ENCODE measurements around the gene SLC5A11. TPM values are rescaled to one million over a fixed set of nuclear protein-coding genes. Genes with fewer than 3 reads are reported as not detected.
"Not testable (repeated sequence)": the region's sequence is repeated elsewhere in the genome, so short reads cannot be mapped to it uniquely, and the experiment has no call there.

SLC5A11 gene
- total RNA-seq, 2 donors from 2014 or later: not detected

DNA sequence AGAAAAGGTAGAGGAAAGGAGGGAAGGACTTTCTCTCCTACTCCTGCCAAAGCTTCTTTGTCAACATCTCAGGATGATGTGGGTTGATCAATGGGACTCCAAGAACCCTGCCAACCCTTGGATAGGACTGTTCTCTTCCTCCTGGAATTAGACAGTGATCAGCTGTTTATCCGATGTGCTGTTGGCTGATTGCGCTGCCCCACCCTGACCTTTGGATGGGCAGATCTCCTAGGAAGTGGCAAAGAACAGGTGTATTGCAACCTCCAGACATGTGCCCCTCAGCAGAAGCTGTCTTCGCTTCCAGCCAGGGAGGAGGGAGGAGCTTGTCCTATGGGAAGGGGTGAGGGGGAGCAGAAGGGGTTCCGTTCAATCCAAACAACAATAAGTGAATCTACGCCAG is 30.5 kb downstream of the SLC5A11 start:
- no peak overlapping the region for H3K27ac Mint-ChIP-seq
- no peaks in the 10 kb centered on the region for H3K36me3 Mint-ChIP-seq
- no peak for DNase-seq (ENCODE audit: low spot score in 2 of 2)
- no peak for ATAC-seq
- H3K9me3 Mint-ChIP-seq: no peaks in the 10 kb centered on the region

DNA sequence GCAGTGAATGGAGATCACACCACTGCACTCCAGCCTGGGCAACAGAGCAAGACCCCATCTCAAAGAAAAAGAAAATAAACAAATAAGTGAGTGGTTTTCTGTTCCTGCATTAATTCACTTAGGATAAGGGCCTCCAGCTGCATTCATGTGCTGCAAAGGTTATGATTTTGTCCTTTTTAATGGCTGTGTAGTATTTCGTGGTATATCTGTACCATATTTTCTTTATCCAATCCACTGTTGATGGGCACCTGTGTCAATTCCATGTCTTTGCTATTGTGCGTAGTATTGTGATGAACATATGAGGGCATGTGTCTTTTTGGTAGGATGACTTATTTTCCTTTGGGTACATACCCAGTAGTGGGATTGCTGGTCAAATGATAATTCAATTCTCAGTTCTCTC is 33.9 kb downstream of the SLC5A11 start:
- no peak overlapping the region for H3K27ac Mint-ChIP-seq
- no peaks in the 10 kb centered on the region for H3K9me3 Mint-ChIP-seq
- H3K36me3 Mint-ChIP-seq: no peaks in the 10 kb centered on the region
- DNase-seq (ENCODE audit: low spot score in 2 of 2): no peak
- no peak for ATAC-seq

DNA sequence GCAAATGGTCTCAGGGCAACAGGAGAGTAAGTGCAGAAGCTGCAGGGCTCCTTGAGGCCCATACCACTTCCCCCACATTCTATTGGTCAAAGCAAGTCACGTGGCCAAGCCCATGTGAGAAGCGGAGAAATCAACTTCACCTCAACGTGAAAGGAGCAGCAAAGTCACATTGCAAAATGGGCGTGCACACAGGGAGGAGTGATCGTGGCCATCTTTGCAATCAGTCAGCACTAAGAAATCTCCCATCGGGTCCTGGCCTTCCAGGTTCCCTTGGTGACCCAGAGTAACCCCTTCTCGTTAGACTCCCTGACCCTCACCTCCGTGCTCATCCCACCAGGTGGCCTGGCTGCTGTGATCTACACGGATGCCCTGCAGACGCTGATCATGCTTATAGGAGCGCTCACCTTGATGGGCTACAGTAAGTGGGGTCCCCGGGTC is 38.0 kb downstream of the SLC5A11 start:
- no peaks in the 10 kb centered on the region for H3K9me3 Mint-ChIP-seq
- no peak for ATAC-seq
- H3K27ac Mint-ChIP-seq: no peak overlapping the region
- DNase-seq (ENCODE audit: low spot score in 2 of 2): no peak
- H3K36me3 Mint-ChIP-seq: no peaks in the 10 kb centered on the region

DNA sequence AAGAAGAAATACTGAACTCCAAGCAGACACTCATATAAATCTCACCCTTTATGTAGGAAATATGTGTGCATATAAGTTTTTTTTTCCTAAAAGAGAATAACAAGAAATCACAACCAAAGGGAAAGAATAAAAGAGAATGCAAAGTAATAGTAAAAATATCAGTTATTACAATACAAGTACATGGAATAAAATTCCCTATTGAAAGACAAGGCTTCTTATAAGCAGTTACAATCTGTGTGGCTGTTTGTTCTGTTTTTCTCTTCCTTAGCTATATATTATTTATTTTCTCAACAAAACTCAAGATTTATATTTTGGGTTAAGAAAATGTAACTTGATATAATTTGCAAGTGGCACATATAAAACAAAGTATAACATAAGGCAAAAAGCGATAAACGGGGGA is 41.7 kb downstream of the SLC5A11 start:
- no peak for DNase-seq (ENCODE audit: low spot score in 2 of 2)
- ATAC-seq: no peak
- H3K9me3 Mint-ChIP-seq: no peaks in the 10 kb centered on the region
- H3K36me3 Mint-ChIP-seq: no peaks in the 10 kb centered on the region
- H3K27ac Mint-ChIP-seq: no peak overlapping the region

DNA sequence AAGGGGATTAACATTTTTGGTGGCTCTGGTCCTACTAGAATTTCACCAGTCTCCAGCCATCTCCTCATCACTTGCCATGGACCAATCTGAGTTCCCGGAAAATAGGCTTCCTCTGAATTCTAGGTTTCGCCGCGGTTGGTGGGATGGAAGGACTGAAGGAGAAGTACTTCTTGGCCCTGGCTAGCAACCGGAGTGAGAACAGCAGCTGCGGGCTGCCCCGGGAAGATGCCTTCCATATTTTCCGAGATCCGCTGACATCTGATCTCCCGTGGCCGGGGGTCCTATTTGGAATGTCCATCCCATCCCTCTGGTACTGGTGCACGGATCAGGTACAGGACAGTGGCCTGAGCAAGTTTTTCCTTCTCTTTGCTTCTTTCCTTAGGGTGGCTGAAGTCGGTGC is 45.0 kb downstream of the SLC5A11 start:
- H3K36me3 Mint-ChIP-seq: no peaks in the 10 kb centered on the region
- ATAC-seq: no peak
- H3K9me3 Mint-ChIP-seq: no peaks in the 10 kb centered on the region
- no peak overlapping the region for H3K27ac Mint-ChIP-seq
- DNase-seq (ENCODE audit: low spot score in 2 of 2): no peak

DNA sequence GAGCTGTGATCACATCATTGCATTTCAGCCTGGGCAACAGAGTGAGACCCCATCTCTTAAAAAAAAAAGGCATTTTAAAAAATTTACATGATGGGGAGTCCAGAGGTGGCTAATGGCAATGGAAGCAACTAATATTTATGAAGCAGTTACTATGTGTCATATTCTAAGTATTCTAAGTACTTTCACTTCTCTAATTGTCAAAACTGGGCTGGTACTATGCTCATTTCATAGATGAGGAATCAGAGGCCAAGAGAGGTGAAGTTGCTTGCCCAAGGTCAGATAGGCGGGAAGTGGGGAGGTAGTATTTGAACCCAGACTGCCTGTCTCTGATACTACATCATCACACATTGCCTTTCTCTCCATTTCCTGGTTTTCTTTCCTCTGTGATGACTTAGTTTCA is 50.7 kb downstream of the SLC5A11 start:
- ATAC-seq (no peak), DNase-seq (ENCODE audit: low spot score in 2 of 2) (no peak)
- Mint-ChIP-seq H3K27ac (no peak overlapping the region), H3K9me3 (peaks cover 0 to 5% of the 10 kb centered on the region in 2 donors), H3K36me3 (no peaks in the 10 kb centered on the region)

DNA sequence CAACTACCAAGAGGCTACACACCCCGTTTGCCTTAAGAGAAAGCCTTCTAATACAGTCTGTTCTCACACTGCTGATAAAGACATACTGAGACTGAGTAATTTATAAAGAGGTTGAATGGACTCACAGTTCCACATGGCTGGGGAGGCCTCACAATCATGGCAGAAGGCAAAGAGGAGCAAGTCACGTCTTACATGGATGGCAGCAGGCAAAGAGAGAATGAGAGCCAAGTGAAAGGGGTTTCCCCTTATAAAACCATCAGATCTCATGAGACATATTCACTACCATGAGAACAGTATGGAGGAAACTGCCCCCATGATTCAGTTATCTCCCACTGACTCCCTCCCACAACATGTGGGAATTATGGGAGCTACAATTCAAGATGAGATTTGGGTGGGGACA is 51.8 kb downstream of the SLC5A11 start:
- ATAC-seq; H3K36me3 Mint-ChIP-seq; H3K27ac Mint-ChIP-seq; DNase-seq (ENCODE audit: low spot score in 2 of 2); H3K9me3 Mint-ChIP-seq: not testable (repeated sequence)

DNA sequence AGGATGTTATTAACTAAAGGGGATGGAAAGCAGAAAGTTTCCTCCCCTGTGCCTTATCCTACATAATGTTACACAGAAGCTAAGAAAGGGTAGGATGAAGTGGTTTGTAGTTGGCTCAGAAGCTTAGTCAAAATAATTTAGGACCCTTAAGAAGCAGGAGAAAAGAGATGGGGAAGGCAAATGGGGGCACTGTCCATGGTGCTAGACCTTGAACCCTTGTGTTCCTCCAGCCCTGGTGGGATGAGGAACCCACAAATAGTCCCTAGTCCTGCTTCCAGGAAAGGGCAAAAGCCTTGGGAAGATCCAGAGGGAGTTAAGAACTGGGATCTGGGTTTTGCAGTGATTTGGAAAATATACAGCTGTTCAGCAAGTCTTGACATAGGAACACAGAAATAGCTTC is 54.5 kb downstream of the SLC5A11 start:
- Mint-ChIP-seq H3K9me3 (peaks cover 0 to 5% of the 10 kb centered on the region in 2 donors), H3K27ac (no peak overlapping the region), H3K36me3 (no peaks in the 10 kb centered on the region)
- DNase-seq (ENCODE audit: low spot score in 2 of 2) (no peak), ATAC-seq (no peak)

DNA sequence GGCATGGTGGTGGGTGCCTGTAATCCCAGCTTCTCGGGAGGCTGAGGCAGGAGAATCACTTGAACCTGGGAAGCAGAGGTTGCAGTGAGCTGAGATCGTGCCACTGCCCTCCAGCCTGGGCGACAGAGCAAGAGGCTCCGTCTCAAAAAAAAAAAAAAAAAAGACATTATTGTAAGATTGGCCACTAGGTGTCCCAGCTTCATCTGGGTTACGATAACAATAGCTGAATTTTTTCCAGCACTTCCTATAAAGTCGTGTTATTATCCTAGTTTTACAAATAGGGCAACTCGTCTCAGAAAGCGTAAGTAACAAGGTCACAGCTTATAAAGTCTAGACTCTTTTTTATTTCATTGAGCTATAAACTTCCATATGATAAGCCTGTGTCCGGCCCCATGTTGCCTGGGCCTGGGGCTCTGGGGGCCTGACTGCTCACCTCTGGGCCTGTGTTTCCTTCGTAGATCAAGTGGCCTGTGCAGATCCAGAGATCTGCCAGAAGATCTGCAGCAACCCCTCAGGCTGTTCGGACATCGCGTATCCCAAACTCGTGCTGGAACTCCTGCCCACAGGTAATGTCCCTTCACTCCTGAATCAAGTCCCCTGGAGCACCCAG is 60.5 kb downstream of the SLC5A11 start:
- Mint-ChIP-seq H3K36me3 (no peaks in the 10 kb centered on the region), H3K27ac (no peak overlapping the region), H3K9me3 (no peaks in the 10 kb centered on the region)
- ATAC-seq: no peak
- DNase-seq (ENCODE audit: low spot score in 2 of 2): no peak

DNA sequence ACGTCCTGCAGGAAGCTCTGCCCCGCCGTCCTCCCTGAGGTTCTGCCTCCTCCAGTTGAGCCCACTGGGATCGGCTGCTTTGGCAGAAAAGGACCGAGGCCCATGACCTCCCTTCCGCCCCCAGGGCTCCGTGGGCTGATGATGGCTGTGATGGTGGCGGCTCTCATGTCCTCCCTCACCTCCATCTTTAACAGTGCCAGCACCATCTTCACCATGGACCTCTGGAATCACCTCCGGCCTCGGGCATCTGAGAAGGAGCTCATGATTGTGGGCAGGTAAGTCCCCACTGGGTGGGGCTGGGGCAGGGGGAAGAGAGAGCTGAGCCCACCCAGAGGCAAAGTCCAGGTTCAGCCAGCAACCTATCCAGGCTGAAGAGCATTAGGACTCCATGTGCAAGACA is 61.1 kb downstream of the SLC5A11 start:
- no peak for ATAC-seq
- Mint-ChIP-seq H3K27ac (no peak overlapping the region), H3K36me3 (no peaks in the 10 kb centered on the region), H3K9me3 (no peaks in the 10 kb centered on the region)
- no peak for DNase-seq (ENCODE audit: low spot score in 2 of 2)

DNA sequence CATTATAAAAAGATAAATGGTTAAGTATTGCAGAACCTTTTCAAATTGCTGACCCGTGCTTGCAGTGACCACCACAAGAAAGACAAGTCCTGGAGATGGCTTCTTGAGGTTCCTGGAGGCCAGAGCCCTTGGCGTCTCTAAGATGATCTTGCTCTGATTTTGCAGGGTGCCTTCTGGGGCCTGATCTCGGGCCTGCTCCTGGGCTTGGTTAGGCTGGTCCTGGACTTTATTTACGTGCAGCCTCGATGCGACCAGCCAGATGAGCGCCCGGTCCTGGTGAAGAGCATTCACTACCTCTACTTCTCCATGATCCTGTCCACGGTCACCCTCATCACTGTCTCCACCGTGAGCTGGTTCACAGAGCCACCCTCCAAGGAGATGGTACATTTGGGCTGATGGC is 63.0 kb downstream of the SLC5A11 start:
- Mint-ChIP-seq H3K9me3 (no peaks in the 10 kb centered on the region), H3K27ac (no peak overlapping the region), H3K36me3 (no peaks in the 10 kb centered on the region)
- ATAC-seq (no peak), DNase-seq (ENCODE audit: low spot score in 2 of 2) (no peak)

DNA sequence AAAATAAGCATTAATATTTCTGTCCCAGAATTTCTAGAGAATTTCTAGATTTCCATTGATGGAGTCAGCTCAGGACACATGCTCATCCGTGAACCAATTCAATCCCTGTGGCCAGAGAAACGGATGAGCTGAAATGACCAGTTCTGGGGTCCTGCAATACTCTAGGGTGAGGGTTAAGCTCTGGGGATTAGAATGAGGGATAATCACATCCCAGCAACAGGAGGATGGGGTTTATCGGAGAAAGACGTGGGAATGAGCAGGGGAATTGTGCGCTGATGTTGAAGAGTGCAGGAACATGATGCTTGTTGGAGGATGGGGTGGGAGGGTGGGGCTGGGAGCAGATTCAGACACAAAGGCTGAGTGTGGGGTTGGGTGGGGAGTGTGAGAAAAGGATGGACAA is 64.1 kb downstream of the SLC5A11 start:
- ATAC-seq (no peak), DNase-seq (ENCODE audit: low spot score in 2 of 2) (no peak)
- Mint-ChIP-seq H3K9me3 (no peaks in the 10 kb centered on the region), H3K36me3 (no peaks in the 10 kb centered on the region), H3K27ac (no peak overlapping the region)

DNA sequence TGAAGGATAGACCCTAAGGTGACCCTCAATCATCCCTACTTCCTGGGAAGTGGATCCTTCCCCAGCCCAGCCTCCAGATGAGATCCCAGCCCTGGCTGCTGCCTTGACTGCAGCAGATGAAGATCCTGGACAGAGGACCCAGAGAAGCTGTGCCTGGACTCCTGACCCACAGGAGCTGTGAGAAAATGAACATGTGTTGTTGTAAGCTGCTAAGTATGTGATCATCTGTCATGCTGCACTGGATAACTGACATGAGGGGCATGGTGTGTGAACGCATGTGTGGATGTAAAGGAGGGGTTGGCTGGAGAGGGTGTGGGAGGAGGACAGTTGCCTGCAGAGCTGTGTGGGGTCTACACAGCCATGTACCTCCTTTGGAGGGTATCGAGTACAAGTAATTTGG is 69.3 kb downstream of the SLC5A11 start:
- Mint-ChIP-seq H3K9me3 (no peaks in the 10 kb centered on the region), H3K27ac (no peak overlapping the region), H3K36me3 (no peaks in the 10 kb centered on the region)
- DNase-seq (ENCODE audit: low spot score in 2 of 2) (no peak), ATAC-seq (no peak)

DNA sequence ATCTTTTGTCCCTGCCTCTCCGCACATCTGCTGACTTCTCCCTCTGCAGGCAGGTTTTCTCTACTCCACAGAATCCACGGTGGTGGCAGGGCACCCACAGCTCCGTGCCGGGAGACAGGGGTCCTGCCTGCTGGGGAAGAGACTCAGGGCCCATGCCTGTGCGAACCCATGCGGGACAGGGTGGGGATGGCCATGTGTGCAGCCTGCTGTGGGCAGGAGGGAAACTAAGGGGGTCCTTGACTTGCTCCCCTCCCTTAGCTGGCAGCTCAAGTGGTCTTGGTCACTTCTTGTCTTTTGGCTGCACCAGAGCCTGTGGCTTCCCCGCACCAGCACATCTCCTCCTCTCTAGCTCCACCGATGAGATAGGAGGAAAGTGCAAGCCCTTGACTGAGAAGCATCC is 69.8 kb downstream of the SLC5A11 start:
- peak overlapping the region; percentile 48 to 50 for H3K27ac Mint-ChIP-seq
- no peaks in the 10 kb centered on the region for H3K9me3 Mint-ChIP-seq
- H3K36me3 Mint-ChIP-seq: no peaks in the 10 kb centered on the region
- no peak for DNase-seq (ENCODE audit: low spot score in 2 of 2)
- ATAC-seq: no peak

DNA sequence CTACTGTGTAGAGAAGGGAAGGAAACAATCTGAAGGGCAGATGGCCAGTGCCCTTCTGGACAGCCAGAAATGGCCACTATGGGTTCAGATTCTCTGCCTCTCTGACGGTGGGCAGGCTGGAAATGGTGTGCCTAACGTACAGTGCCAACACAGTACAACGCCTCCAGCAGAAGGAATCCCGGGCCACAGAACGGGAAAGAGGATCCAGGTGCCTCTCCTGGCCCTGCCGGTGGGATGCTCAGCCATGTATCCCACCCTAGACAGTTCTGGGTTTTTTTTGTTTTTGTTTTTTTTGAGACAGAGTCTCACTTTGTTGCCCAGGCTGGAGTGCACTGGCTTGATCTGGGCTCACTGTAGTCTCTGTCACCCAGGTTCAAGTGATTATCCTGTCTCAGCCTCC is 71.5 kb downstream of the SLC5A11 start:
- ATAC-seq (no peak), DNase-seq (ENCODE audit: low spot score in 2 of 2) (no peak)
- peaks cover 0 to 5% of the 10 kb centered on the region in 2 donors for H3K36me3 Mint-ChIP-seq
- H3K27ac Mint-ChIP-seq: peak overlapping the region in 1 of 2 donors; percentile 58
- H3K9me3 Mint-ChIP-seq: no peaks in the 10 kb centered on the region

DNA sequence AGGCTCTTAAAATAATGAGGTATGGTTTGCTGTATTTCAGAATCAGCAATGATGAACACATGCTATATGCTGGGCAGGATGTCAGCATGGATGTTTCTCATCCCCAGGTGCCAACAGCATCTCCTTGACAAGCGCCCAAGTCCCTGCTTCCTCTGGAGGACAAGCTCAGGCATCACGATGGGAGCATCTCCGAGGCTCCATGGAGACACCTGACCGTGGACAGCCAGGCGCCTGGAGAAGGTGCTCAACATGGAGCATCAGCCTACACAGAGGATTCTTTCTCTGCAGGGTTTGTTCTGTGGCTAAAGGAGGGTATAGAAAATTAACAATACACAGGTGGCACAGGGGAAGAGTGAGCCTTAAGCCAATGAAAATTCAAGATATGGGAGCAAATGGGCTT is 72.1 kb downstream of the SLC5A11 start:
- Mint-ChIP-seq H3K27ac (peak overlapping the region in 1 of 2 donors; percentile 1), H3K36me3 (peaks cover 0 to 5% of the 10 kb centered on the region in 2 donors)
- DNase-seq (ENCODE audit: low spot score in 2 of 2): no peak

DNA sequence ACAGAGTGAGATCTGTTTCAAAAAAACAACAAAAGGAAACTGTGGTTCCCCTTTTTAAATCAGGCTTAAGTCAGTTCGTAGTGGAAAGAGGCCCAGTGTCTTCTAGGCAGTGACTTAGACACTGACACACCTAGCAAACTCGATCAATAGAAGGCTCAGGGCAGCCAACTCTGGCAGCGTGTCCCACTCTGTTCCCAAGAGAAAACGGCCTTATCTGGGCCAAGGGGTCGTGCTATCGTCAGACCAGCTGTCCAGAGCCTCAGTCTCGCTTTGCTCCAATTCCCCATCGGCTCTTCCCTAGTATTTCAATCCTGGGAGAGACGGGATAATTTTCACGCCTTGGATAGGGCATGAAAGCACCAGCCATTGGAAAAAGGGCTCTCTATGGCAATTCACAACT is 72.9 kb downstream of the SLC5A11 start:
- H3K27ac Mint-ChIP-seq: no peak overlapping the region
- H3K36me3 Mint-ChIP-seq: peaks cover 0 to 5% of the 10 kb centered on the region in 2 donors
- DNase-seq (ENCODE audit: low spot score in 2 of 2) (no peak), ATAC-seq (no peak)
- no peaks in the 10 kb centered on the region for H3K9me3 Mint-ChIP-seq

More for the DNA sequence above, 72.1 kb downstream of the SLC5A11 start:
- no peaks in the 10 kb centered on the region for H3K9me3 Mint-ChIP-seq
- no peak for ATAC-seq

DNA sequence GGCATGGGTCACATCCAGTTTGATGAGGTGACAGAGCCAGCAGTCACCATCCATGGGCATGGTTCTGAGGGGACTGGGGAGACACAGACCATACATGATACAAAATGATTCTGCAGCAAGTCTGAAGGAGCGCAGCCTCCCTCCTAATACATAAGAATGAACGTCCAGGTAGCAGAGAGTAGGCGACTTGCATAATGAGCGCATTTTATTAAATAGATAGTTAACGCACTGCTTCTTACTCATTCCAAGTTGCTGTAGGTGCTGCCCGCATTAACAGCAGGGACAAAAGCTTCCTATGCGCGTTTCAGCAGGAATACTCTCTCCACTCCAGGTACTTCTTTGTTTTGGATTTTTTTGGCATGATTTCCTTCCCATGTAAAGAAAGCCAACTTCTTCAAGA is 73.8 kb downstream of the SLC5A11 start:
- H3K9me3 Mint-ChIP-seq: no peaks in the 10 kb centered on the region
- no peak for DNase-seq (ENCODE audit: low spot score in 2 of 2)
- peaks cover 0 to 5% of the 10 kb centered on the region in 2 donors for H3K36me3 Mint-ChIP-seq
- ATAC-seq: no peak
- no peak overlapping the region for H3K27ac Mint-ChIP-seq

DNA sequence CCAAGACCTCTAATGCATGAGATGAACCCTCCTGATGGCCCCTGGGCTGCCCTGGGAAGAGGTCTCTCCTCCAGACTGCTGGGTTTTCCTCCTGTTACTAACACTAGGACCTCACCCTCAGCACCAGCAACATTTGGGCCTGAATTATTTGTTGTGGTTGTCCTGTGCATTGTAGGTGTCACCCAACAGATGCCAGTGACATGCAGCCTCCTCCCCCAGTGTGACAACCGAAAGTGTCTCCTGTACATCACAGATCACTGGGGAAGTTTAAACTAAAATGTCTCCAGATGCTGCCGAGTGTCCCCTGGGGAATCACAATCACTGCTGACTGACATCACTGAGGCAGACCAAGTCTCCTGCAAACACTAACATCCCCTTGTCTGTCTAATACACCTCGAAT is 74.8 kb downstream of the SLC5A11 start:
- ATAC-seq (no peak), DNase-seq (ENCODE audit: low spot score in 2 of 2) (no peak)
- Mint-ChIP-seq H3K36me3 (peaks cover 0 to 5% of the 10 kb centered on the region in 2 donors), H3K27ac (no peak overlapping the region), H3K9me3 (no peaks in the 10 kb centered on the region)

All from activated naive CD4-positive, alpha-beta T cell treated with anti-CD3 and anti-CD28 coated beads, Interleukin-2, amount 50 U/mL, for 72 hours (primary cell).